Body of pancreas (tissue), 4 donors: ENCODE measurements around the gene TBC1D14. TPM values are rescaled to one million over a fixed set of nuclear protein-coding genes. Genes with fewer than 3 reads are reported as not detected.
A peak's percentile ranks its signal among the peaks of the same experiment; 100 is the strongest.

Experiments
- ATAC-seq: fragments of 150-250 bp; one replicate; pipeline ENCODE4 v1.9.1; 2016
- DNase-seq, 4 donors: peaks; one replicate each; pipeline ENCODE4 v3.0.0-alpha.2; 2019
- H3K27ac ChIP-seq, 4 donors: fragments of 200-600 bp; sonication (generic); 1 replicate in 3 of 4; 2 replicates in 1 of 4; pipeline versions ENCODE4 v1.5.1 to v1.6.1; 2016 to 2019; ENCODE audit warnings: mild to moderate bottlenecking in 1 of 4, mixed read lengths in 1 of 4, moderate library complexity in 1 of 4
- H3K27me3 ChIP-seq, 2 donors: fragments of 200-600 bp; sonication (generic); one replicate each; pipeline ENCODE4 v1.6.0; 2016; ENCODE audit warnings: mild to moderate bottlenecking in 1 of 2
- H3K36me3 ChIP-seq, 2 donors: fragments of 200-600 bp; sonication (generic); replicated peaks in 1 of 2; 2 replicates each; pipeline ENCODE4 v1.5.1; 2016; ENCODE audit warnings: low read depth in 2 of 2; ENCODE audit not compliant: insufficient read depth in 1 of 2
- H3K4me1 ChIP-seq: fragments of 200-600 bp; sonication (generic); one replicate; pipeline ENCODE4 v1.6.0; 2016
- H3K4me3 ChIP-seq, 2 donors: fragments of 200-600 bp; sonication (generic); 1 replicate in 1 of 2; 2 replicates in 1 of 2; pipeline ENCODE4 v1.5.1; 2016 to 2019
- H3K9me3 ChIP-seq, 3 donors: fragments of 200-600 bp; sonication (generic); 1 replicate in 2 of 3; 2 replicates in 1 of 3; pipeline ENCODE4 v1.5.1; 2016
- POLR2A ChIP-seq, 3 donors: fragments of 450-650 bp; IDR thresholded peaks; one replicate each; pipeline ENCODE4 v1.6.1; 2016; ENCODE audit warnings: antibody characterized with exemption in 3 of 3, mild to moderate bottlenecking in 2 of 3
- WGBS, 2 donors: methylation state at CpG; one replicate each; pipeline ENCODE4 v1.1.5; 2017; 5-methylcytosine and 5-hydroxymethylcytosine counted together
- intact Hi-C: fragments of 100-400 bp; cut with DNase I; formaldehyde crosslinking; loops from one replicate; pipeline ENCODE4 v1.15.1; 2023
- total RNA-seq, 2 donors: library from RNA; depleted of rRNA; stranded (reverse); fragments of >200 nt; gene quantifications; one replicate each; pipeline ENCODE4 v1.1.0, GENCODE V29; 2016
- TF ChIP-seq, protein P1 (sequence below), 7 experiments: fragments of 450-650 bp in 4 of 7; fragments of 200-600 bp in 3 of 7; sonication (generic) in 3 of 7; IDR thresholded peaks; one replicate each; pipeline ENCODE4 v1.5.1; 2016 to 2019; ENCODE audit warnings: antibody characterized with exemption in 7 of 7

Gene TBC1D14
- total RNA-seq, 2 donors from 2014 or later: 10.5 to 20.0 TPM

DNA sequence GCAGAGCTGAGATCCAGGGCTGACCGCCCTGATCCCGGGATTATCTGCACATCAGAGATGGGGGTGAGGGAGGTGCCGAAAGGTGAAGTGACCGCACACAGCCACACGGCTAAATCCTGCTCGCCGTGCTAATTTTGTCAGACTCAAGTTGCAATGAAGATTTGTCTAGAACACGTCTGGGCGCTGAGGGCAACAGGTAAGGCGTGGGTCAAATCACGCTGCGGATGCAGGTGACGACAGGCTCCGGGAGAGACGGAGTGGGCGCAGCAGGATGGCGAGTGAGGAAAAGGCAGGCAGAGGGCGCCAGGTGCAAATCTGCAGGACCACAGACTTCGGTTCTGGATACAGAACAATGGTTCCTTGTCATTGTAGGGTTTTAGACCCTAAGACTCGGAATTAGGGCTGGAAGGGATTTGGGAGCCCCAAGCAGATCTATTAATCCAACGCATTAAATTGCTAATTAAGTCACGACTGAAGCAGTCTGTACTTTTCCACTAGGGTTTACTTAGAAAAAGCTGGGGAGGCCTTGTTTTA is 1.9 kb upstream of the TBC1D14 start:
- Histone ChIP-seq H3K9me3 (no peaks in the 10 kb centered on the region), H3K27me3 (no peaks in the 10 kb centered on the region), H3K4me3 (no peak overlapping the region), H3K27ac (no peak overlapping the region), H3K4me1 (peaks cover 31% of the 10 kb centered on the region), H3K36me3 (no peaks in the 10 kb centered on the region)
- DNase-seq (peak; percentile 55 to 74 (median 66)), ATAC-seq (no peak)
- TF ChIP-seq POLR2A (IDR thresholded peaks at IDR 0.05): no peak
- TF ChIP-seq, protein P1, sequence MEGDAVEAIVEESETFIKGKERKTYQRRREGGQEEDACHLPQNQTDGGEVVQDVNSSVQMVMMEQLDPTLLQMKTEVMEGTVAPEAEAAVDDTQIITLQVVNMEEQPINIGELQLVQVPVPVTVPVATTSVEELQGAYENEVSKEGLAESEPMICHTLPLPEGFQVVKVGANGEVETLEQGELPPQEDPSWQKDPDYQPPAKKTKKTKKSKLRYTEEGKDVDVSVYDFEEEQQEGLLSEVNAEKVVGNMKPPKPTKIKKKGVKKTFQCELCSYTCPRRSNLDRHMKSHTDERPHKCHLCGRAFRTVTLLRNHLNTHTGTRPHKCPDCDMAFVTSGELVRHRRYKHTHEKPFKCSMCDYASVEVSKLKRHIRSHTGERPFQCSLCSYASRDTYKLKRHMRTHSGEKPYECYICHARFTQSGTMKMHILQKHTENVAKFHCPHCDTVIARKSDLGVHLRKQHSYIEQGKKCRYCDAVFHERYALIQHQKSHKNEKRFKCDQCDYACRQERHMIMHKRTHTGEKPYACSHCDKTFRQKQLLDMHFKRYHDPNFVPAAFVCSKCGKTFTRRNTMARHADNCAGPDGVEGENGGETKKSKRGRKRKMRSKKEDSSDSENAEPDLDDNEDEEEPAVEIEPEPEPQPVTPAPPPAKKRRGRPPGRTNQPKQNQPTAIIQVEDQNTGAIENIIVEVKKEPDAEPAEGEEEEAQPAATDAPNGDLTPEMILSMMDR (IDR thresholded peaks at IDR 0.05): peak; percentile 27 to 65 (median 57)
- intact Hi-C loops: loop anchor here (5.0 kb wide), 1 partner anchor 165 kb away; no protein-coding TSS in a partner anchor
- 19 to 22% methylated on average over 22 of the region's 22 CpGs for WGBS, 2 donors

DNA sequence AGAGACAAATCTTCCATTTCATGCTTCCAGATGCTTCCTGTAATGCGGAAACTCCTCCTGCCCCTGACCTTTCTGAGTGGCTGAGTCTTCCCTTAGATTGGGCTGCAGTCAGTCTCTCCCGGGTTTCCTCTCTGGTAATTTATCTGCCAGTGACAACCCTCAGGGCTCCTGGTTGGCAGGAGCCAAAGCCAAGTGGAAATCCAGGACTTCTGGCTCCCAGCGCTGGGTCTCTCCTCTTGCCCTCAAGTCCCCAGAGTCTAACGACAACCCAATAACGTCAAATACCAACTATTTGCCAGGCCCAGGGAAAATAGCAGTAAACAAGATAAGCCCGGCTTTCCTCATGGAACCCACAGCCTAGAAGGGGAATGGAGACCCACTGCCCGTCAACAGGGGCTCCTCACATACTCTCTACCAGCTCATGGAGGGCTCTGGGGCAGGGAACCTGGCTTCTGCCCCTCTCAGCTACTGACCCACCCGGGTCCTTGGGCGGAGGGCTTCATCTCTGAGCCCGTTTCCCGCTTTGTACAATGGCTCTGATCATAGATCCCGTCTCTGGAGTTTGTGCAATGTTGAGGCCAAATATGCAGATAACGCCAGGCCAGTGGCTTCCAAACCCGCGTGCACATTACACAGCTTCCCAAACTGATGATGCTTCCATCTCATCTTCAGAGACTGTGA is 1.1 kb upstream of the TBC1D14 start:
- DNase-seq (no peak), ATAC-seq (no peak)
- H3K36me3 ChIP-seq: no peaks in the 10 kb centered on the region
- H3K4me3 ChIP-seq: peak overlapping the region; percentile 57 to 67
- intact Hi-C loops: loop anchor here (5.0 kb wide), 1 partner anchor 164 kb away; no protein-coding TSS in a partner anchor
- H3K4me1 ChIP-seq: peaks cover 31% of the 10 kb centered on the region
- peak overlapping the region; percentile 84 to 100 (median 99) for H3K27ac ChIP-seq
- WGBS, 2 donors: 14 to 27% methylated on average over 7 to 15 of the region's 15 CpGs
- H3K9me3 ChIP-seq: no peaks in the 10 kb centered on the region
- H3K27me3 ChIP-seq: no peaks in the 10 kb centered on the region
- TF ChIP-seq, protein P1 (IDR thresholded peaks at IDR 0.05): no peak

DNA sequence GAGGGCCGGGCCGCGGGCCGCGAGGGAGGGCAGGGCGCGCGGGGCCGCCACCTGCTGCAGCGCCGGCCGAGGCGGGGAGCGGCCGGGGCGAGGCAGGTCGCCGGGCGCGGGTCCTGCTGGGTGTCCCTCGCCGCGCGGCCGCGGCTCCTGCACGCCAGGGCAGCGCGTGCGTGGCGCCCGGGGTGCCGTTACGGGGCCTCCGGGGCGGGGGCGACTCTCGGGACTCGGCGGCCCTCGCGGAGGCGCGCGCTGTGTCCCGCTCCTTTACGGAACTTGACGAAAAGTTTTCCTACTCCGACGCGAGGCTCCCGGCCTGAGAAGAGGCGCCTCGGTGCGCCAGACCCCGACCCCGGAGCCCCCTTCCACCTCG is 329 bp downstream of the TBC1D14 start:
- H3K27me3 ChIP-seq: no peaks in the 10 kb centered on the region
- TF ChIP-seq, protein P1 (IDR thresholded peaks at IDR 0.05): no peak
- TF ChIP-seq POLR2A (IDR thresholded peaks at IDR 0.05): no peak
- H3K27ac ChIP-seq: peak overlapping the region; percentile 84 to 100 (median 99)
- H3K9me3 ChIP-seq: no peaks in the 10 kb centered on the region
- intact Hi-C loops: loop anchor here (5.0 kb wide), 2 partner anchors 72 to 162 kb away; no protein-coding TSS in a partner anchor
- peak; percentile 50 for ATAC-seq
- DNase-seq: peak in 3 of 4 donors; percentile 39 to 54 (median 44)
- WGBS, 2 donors: 0 to 2% methylated on average over 6 to 37 of the region's 58 CpGs
- peak overlapping the region; percentile 54 to 64 for H3K4me3 ChIP-seq
- peaks cover 31% of the 10 kb centered on the region for H3K4me1 ChIP-seq
- H3K36me3 ChIP-seq: no peaks in the 10 kb centered on the region

DNA sequence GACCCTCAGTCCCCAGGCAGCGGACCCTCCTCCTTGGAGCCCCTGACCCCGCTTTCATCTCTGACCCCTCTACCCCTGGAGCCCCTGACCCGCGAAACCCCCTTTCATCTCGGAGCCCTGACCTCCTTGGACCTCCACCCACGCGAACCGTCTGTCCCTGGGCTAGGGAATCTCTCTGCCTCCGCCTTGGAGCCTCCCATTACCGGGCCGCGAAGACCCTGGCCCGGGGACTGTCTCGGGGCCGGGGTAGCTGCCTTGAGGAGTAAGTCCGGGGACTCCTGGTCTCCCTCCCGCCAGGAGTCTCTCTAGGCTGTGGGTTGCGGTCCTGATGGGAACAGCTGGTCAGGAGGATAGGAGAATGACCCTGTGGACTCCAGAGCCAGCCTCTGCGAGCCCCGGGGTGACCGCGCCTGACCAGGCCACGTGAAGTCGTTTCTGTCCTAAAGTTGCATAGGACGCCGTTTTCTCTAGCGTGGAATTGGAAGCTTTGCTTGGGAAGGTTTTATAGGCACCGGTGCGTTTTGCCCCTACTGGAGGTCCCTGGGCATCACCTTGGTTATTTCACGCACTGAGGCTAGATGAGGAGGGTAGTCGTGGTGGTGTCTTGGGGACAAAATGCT is 824 bp downstream of the TBC1D14 start:
- Histone ChIP-seq H3K4me3 (peak overlapping the region; percentile 54 to 64), H3K9me3 (no peaks in the 10 kb centered on the region), H3K4me1 (peaks cover 31% of the 10 kb centered on the region), H3K27me3 (no peaks in the 10 kb centered on the region), H3K36me3 (no peaks in the 10 kb centered on the region), H3K27ac (peak overlapping the region in 1 of 4 donors; percentile 31)
- DNase-seq: no peak
- WGBS, 2 donors: 6 to 11% methylated on average over 11 to 31 of the region's 31 CpGs
- intact Hi-C loops: loop anchor here (5.0 kb wide), 1 partner anchor 72 kb away; no protein-coding TSS in a partner anchor
- TF ChIP-seq, protein P1 (IDR thresholded peaks at IDR 0.05): peak in 3 of 7 experiments; percentile 11 to 38 (median 16)
- TF ChIP-seq POLR2A (IDR thresholded peaks at IDR 0.05): no peak
- ATAC-seq: no peak
